ENCODE results near the gene FZD2. TPM values are rescaled to one million over a fixed set of nuclear protein-coding genes. Genes with fewer than 3 reads are reported as not detected.

Gene FZD2
- total and polyA plus RNA-seq, 9 of the 15 experiments (the other 6 are each of a cell fraction or from before 2014, with no cell fraction given): 0.03 to 4.5 (median 1.1) TPM; not detected in 1

- DNase-seq (ENCODE audit: extremely low read depth in 1 of 4, low spot score in 3 of 4) (no peak), FAIRE-seq (no peak), ATAC-seq (no peak)
- Histone ChIP-seq H3K9me1 (ENCODE audit: control insufficient read depth, insufficient read depth, low read length) (peaks cover 4% of the 10 kb centered on the region), H3K4me1 (replicated peaks in 1 of 2; ENCODE audit: control insufficient read depth in 2 of 2, insufficient read depth in 2 of 2, low read length in 2 of 2) (peaks cover 15% of the 10 kb centered on the region in 2 experiments; a peak in 4 of 5 replicates), H3K4me2 (ENCODE audit: insufficient read depth, low read length) (no peak overlapping the region), H3K79me2 (ENCODE audit: control insufficient read depth, insufficient read depth, low read length) (no peaks in the 10 kb centered on the region), H2AFZ (ENCODE audit: low read depth, low read length) (no peak overlapping the region), H3K9ac (ENCODE audit: insufficient read depth in 1 of 2, low read depth in 2 of 2, low read length in 2 of 2) (no peak overlapping the region), H3K9me3 (replicated peaks; ENCODE audit: control insufficient read depth, insufficient read depth, low read depth, low read length) (no peaks in the 10 kb centered on the region), H3K4me3 (no peak overlapping the region), H3K27me3 (ENCODE audit: control insufficient read depth in 2 of 2, insufficient read depth in 2 of 2, low read length in 2 of 2) (no peaks in the 10 kb centered on the region; a peak in 1 of 5 replicates), H3K27ac (ENCODE audit: extremely low read depth, low read depth, low read length) (no peak overlapping the region), H4K20me1 (replicated peaks; ENCODE audit: control insufficient read depth, insufficient read depth, low read length) (no peaks in the 10 kb centered on the region), H3K36me3 (ENCODE audit: control insufficient read depth, insufficient read depth, low read length) (no peaks in the 10 kb centered on the region)
- ChIA-PET CTCF (ENCODE audit: low intra/inter-chr PET ratio) (no interaction called here), POLR2A (interaction anchor here (0.9 kb wide), 1 partner anchor 9 kb away, joined by 3 read pairs; no protein-coding TSS in a partner anchor)
- BruUV-seq (replicated peaks): no TSS peak
- intact Hi-C loops (cut with micrococcal nuclease): loop anchor here (10.0 kb wide), 1 partner anchor 235 kb away; no protein-coding TSS in a partner anchor
- in situ Hi-C loops (cut with MboI): no loop called here
- 15% methylated on average over 7 of the region's 15 CpGs for WGBS (ENCODE audit: insufficient coverage, low coverage, missing lambda C conversion rate)
- TF ChIP-seq YY1 (IDR thresholded peaks at IDR 0.05; ENCODE audit: borderline replicate concordance in 1 of 3, control insufficient read depth in 1 of 3, extremely low read depth in 1 of 3, insufficient read depth in 3 of 3, insufficient read length in 1 of 3, insufficient replicate concordance in 2 of 3, low read depth in 1 of 3, low read length in 2 of 3) (no peak), ZNF511 (CRISPR knock-in tag; IDR thresholded peaks at IDR 0.05) (no peak), SMARCB1 (IDR thresholded peaks at IDR 0.05; ENCODE audit: insufficient read length, low read depth) (no peak), ARHGAP35 (IDR thresholded peaks at IDR 0.05; ENCODE audit: partially characterized antibody) (no peak), HDAC8 (tag; IDR thresholded peaks at IDR 0.05) (no peak), ZNF444 (CRISPR knock-in tag; IDR thresholded peaks at IDR 0.05) (no peak), RBM39 (optimal IDR thresholded peaks at IDR 0.05; ENCODE audit: low read depth, low read length) (no peak), EHMT2 (IDR thresholded peaks at IDR 0.05) (no peak), POU5F1 (IDR thresholded peaks at IDR 0.05; ENCODE audit: borderline replicate concordance, low read depth, low read length, partially characterized antibody) (no peak), ARNT (IDR thresholded peaks at IDR 0.05) (no peak), PHTF2 (CRISPR knock-in tag; IDR thresholded peaks at IDR 0.05) (no peak), FOXA1 (IDR thresholded peaks at IDR 0.05; ENCODE audit: borderline replicate concordance) (no peak), ZBTB33 (CRISPR knock-in tag; IDR thresholded peaks at IDR 0.05) (no peak), FIP1L1 (IDR thresholded peaks at IDR 0.05; ENCODE audit: low read depth, low read length, poor library complexity, severe bottlenecking) (no peak)
Observed at GRCh38 chr17:44539673-44540072, 17.6 kb upstream of the FZD2 start.

Data from K562 (cell line).